ENCODE measurements around the gene ANKS6.

- TF ChIP-seq CTCF (IDR thresholded peaks at IDR 0.05) (no peak), POLR2A (IDR thresholded peaks at IDR 0.05) (no peak)
Measured at GRCh38 chr9:98742325-98743280, 53.8 kb downstream of the ANKS6 start.

Data from breast epithelium (tissue), 3 donors.